Dermis microvascular lymphatic vessel endothelial cell (primary cell): ENCODE measurements around the gene MYO9B. TPM values are rescaled to one million over a fixed set of nuclear protein-coding genes. Genes with fewer than 3 reads are reported as not detected.
"Not testable (repeated sequence)": the region's sequence is repeated elsewhere in the genome, so short reads cannot be mapped to it uniquely, and the experiment has no call there.

Experiments used
- DNase-seq, 2 donors: peaks; one replicate each; pipeline versions ENCODE4 v3.0.0 to v3.0.0-alpha.2; 2010; ENCODE audit warnings: low read depth in 2 of 2
- total RNA-seq: library from RNA; depleted of rRNA; stranded (reverse); fragments of >200 nt; gene quantifications from 2 replicates; pipeline ENCODE4 v1.2.1, GENCODE V29; 2014

Gene MYO9B
- total RNA-seq, 1 donor from 2014 or later: 27.1 TPM

DNA sequence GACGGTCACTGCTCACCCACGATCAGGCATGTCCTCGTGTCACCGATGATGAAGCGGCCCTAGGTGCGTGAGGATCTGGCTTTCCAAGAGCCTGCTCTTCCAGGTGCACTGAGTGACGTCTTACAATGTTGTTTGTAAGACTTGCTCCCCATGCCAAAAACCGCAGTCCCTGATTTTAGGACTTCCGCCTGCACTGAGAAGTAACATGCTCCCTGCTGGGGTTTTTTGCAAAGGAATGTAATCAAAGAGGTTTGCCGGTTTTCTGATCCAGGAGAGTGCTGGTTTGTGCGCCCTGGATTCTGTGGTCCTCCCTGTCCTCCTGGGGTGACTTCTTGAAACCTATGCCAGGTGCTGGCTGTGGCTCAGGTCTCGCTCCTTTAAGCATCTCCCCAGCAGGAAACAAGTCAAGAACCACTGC, 38.8 kb downstream of the MYO9B start:
- DNase-seq: no peak

GRCh38 chr19:17116996-17117702, 41.6 kb downstream of the MYO9B start:
- no peak for DNase-seq

DNA sequence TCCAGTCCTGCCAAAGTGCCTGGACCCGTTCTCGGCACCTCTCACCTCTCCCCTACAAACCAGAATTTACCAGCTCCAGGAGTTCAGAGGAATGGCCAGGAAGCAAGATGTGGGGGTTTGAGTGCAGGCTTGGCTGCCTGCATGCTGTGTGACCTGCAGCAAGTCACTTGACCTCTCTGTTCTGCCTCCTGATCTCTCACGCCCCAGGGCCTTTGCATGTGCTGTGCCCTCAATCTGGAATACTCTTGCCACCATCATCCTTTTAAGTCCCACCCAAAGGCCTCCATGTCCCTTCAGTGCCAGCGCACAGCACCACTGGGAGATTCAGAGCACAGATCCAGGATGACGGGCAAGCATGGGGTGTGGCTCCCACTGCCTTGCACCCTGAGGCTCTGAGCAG, 43.4 kb downstream of the MYO9B start:
- DNase-seq: no peak

DNA sequence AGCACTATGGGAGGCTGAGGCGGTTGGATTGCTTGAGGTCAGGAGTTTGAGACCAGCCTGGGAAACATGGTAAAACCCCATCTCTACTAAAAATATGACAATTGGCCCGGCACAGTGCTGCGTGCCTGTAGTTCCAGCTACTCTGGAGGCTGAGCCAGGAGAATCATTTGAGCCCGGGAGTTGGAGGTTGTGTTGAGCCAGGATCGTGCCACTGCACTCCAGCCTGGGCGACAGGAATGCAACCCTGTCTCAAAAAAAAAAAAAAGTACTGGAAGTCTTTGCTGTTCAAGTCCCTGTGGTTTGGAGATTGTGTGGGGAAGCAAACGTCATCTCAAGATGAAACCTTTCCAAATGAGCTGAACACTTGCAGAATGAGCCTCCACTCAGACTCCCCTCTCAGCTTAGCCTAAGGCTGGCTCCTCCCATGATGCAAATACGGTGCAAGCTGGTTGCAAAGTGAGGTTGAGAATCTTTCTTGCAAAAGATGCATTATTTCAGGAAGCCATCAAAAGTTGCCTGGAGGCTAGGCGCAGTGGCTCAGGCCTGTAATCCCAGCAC, 46.2 kb downstream of the MYO9B start:
- DNase-seq: no peak

- DNase-seq: no peak
These were observed 47.5 kb downstream of the MYO9B start for GRCh38 chr19:17123041-17123440.

- DNase-seq: no peak
These were observed 48.4 kb downstream of the MYO9B start for GRCh38 chr19:17124025-17124424.

DNA sequence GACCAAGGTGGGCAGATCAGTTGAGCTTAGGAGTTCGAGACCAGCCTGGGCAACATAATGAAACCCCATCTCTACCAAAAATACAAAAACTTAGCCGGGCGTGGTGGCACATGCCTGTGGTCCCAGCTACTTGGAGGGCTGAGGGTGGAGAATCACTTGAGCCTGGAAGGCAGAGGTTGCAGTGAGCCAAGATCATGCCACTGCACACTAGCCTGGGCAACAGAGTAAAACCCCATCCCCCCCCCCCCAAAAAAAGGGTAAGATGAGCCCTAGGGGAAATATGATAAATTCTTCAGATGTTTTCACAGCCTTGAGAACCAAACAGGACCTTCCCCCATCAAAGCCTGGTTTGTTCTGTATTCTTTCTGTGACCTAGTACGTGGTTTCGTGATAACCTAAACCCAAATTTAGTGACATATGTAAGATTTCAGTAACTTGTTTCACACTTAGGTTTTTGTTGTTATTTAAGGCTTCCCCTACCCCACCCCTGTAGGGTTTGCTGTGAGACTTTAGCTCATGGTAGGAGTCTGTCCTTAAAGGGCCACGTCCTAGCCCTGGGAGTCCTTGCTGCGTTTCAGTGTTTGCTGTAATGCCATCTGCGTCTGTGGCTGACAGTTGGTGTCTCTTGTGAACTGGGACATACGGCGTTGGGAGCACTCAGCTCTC, 49.6 kb downstream of the MYO9B start:
- DNase-seq: no peak

DNA sequence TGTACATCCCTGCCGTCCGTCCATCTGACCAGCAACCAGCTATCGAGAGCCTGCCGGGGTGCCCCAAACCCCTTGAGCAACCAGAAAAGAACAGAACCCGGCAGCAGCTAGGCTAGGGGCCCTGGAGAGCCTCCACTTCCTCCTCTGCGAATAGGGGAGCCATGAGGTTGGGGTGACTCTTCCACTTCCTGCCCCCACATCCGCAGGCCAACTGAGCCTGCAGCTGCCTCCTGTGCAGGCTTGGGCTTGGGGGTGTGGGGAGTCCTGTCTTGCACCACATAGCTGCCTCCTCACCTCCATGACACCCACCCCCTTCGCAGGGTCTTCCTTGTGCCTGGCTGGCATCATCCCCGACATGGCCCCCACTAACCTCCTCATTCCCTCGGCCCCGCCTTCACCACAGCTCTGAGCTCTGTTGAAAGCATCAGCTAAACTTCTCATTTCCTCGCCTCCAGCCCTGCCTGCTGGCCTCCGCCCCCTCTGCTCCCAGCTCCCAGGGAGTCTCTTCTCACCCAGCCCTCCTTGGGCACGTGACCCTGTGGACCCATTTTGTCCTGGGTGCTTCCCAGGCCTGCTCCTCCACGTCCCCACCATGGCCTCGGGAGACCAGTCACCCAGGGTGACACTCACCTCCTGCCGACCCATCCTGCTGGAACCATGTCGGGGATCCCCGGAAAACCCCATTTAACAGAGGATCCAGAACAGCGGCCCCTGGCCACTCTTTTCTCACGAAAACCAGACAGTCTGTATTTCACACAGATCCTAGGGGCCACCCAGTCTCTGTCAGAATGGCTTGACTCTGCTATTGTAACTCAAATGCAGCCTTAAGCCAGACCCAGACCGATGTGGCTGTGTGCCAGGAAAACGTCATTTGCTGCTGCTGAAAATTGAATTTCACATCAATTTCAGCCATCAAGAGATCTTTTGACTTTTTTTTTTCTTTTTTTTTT, 50.4 kb downstream of the MYO9B start:
- peak in 1 of 2 donors; percentile 37 for DNase-seq

DNA sequence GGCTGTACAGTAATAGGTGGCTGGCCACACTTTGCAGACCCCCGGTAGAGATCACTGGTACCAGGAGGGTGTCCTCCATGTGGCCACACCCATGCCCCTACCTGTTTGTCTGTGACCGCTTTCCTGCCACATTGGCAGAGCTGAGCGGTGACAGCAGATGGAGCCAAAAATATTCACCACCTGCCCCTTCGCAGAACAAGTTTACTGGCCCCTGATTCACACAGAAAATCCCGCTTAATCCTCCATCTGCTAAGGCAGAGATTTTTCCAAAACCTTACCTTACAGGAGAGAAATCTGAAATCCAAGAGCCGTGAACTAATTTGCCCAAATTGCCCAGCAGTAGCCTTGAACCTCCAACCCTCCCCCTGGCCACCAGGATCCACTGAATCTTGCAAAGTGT, 52.1 kb downstream of the MYO9B start:
- DNase-seq: no peak

- DNase-seq: no peak
These were observed 52.8 kb downstream of the MYO9B start for GRCh38 chr19:17128403-17128802.

DNA sequence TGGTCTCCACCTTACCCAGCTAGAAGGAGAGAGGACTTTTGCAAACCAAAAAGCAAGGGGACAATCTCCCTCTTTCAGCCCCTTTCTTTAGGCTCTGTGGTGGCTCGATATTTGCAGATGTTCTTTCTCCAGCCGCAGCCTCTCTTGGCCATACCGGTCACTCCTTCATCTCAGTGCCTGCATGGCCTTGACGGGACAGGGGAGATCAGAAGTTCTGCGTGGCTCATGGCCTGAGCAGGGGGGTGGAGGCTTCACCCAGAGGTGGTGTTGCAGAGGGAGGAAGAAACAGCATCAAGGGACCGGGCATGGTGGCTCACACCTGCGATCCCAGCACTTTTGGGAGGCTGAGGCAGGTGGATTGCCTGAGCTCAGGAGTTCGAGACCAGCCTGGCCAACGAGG, 53.2 kb downstream of the MYO9B start:
- DNase-seq: no peak

DNA sequence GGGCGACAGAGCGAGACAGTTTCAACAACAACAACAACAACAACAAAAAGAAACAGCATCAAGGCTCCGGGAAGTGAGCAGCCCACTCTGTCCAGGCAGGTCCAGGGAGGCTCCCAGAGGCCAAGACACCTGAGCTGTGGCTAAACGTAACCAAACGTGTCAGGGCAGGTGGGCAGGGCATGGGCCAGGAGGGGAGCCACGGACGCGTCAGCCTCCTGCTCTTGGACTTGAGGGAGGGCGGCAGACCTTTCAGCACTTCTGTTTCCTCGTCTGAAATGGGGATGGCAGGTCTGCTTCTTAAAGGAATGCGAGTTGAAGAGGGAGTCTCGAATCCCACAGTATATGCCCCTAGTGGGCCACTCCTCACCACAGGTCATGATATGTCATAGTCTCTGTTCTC, 53.8 kb downstream of the MYO9B start:
- no peak for DNase-seq

- DNase-seq: peak; percentile 95 to 99
These were observed 59.6 kb downstream of the MYO9B start for GRCh38 chr19:17135001-17135853.

- DNase-seq: peak in 1 of 2 donors; percentile 12
These were observed 60.4 kb downstream of the MYO9B start for GRCh38 chr19:17136021-17136420.

GRCh38 chr19:17136617-17137016, 61.0 kb downstream of the MYO9B start:
- no peak for DNase-seq

GRCh38 chr19:17137417-17137816, 61.8 kb downstream of the MYO9B start:
- peak in 1 of 2 donors; percentile 18 for DNase-seq

- not testable (repeated sequence) for DNase-seq
These were observed 62.7 kb downstream of the MYO9B start for GRCh38 chr19:17138052-17138846.

GRCh38 chr19:17138937-17139598, 63.5 kb downstream of the MYO9B start:
- no peak for DNase-seq

DNA sequence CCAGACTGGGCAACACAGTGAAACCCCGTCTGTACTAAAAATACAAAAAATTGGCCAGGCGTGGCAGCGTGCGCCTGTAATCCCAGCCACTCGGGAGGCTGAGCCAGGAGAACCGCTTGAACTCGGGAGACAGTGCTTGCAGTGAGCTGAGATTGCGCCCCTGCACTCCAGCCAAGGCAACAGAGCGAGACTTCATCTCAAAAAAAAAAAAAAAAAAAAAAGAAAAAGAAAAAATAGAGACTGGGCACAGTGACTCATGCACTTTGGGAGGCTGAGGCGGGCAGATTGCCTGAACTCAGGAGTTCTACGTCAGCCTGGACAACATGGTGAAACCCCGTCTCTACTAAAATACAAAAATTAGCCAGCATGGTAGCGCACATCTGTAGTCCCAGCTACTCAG, 69.2 kb downstream of the MYO9B start:
- DNase-seq: not testable (repeated sequence)
